SU-DHL-6 (cell line): ENCODE results near the gene NOS1AP.
A peak's percentile ranks its signal among the peaks of the same experiment; 100 is the strongest.

Source experiments
- H2AFZ ChIP-seq: fragments of 200-600 bp; sonication (generic); 2 replicates; pipeline ENCODE4 v1.6.1; 2014; ENCODE audit warnings: low read depth, mild to moderate bottlenecking, moderate library complexity, mixed read lengths, antibody characterized with exemption, low read length; ENCODE audit not compliant: severe bottlenecking
- H3F3A ChIP-seq: fragments of 200-600 bp; shearing (Covaris generic); 2 replicates; pipeline ENCODE4 v1.6.0; 2016; ENCODE audit warnings: antibody characterized with exemption, mild to moderate bottlenecking; ENCODE audit not compliant: insufficient read depth
- H3K27ac ChIP-seq: fragments of 200-600 bp; sonication (generic); 2 replicates; pipeline ENCODE4 v1.5.1; 2016; ENCODE audit warnings: low read depth, mild to moderate bottlenecking, low read length, moderate library complexity, mixed read lengths
- H3K27me3 ChIP-seq: fragments of 200-600 bp; sonication (generic), shearing (Covaris generic); 2 replicates; pipeline ENCODE4 v1.6.0; 2014; ENCODE audit warnings: mild to moderate bottlenecking, low read length
- H3K36me3 ChIP-seq: fragments of 200-600 bp; sonication (generic); 2 replicates; pipeline ENCODE4 v1.6.1; 2014; ENCODE audit warnings: mild to moderate bottlenecking, low read length, mixed read lengths
- H3K4me2 ChIP-seq: fragments of 300-600, 200-600 bp; shearing (Covaris generic), sonication (generic); 2 replicates; pipeline ENCODE4 v1.6.0; 2014; ENCODE audit warnings: low read length, low read depth, mild to moderate bottlenecking; ENCODE audit not compliant: poor library complexity, severe bottlenecking
- H3K4me3 ChIP-seq: fragments of 200-600 bp; sonication (generic); 2 replicates; pipeline ENCODE4 v1.5.1; 2014; ENCODE audit warnings: antibody characterized with exemption, low read length, mild to moderate bottlenecking, mixed read lengths; ENCODE audit not compliant: insufficient read depth, poor library complexity, severe bottlenecking
- H3K79me2 ChIP-seq: fragments of 200-600 bp; sonication (generic); 2 replicates; pipeline ENCODE4 v1.6.1; 2014; ENCODE audit warnings: mild to moderate bottlenecking, low read length, moderate library complexity; ENCODE audit not compliant: insufficient read depth
- H3K9ac ChIP-seq: fragments of 200-600 bp; sonication (generic); 2 replicates; pipeline ENCODE4 v1.7.0; 2014; ENCODE audit warnings: mild to moderate bottlenecking, low read length
- H3K9me2 ChIP-seq: fragments of 200-600 bp; sonication (generic); replicated peaks from 2 replicates; pipeline ENCODE4 v1.6.1; 2014; ENCODE audit warnings: low read length; ENCODE audit not compliant: insufficient read depth
- H3K9me3 ChIP-seq: fragments of 200-600 bp; sonication (generic); 2 replicates; pipeline ENCODE4 v1.6.1; 2014; ENCODE audit warnings: low read length, mixed read lengths; ENCODE audit not compliant: insufficient read depth
- H4K20me1 ChIP-seq: fragments of 200-600 bp; sonication (generic); 2 replicates; pipeline ENCODE4 v1.6.1; 2014; ENCODE audit warnings: low read depth, mild to moderate bottlenecking, antibody characterized with exemption, low read length, moderate library complexity, mixed read lengths
- CTCF ChIP-seq: fragments of 200-600 bp; sonication (generic); IDR thresholded peaks from one replicate; pipeline ENCODE4 v1.5.1; 2017; ENCODE audit warnings: antibody characterized with exemption, mild to moderate bottlenecking, low read length, moderate library complexity; ENCODE audit not compliant: insufficient read depth, poor library complexity, severe bottlenecking
- EZH2phosphoT487 ChIP-seq: fragments of 200-600 bp; sonication (generic), shearing (Covaris generic); conservative IDR thresholded peaks from 2 replicates; pipeline ENCODE4 v1.6.1; 2018; ENCODE audit warnings: mild to moderate bottlenecking, antibody characterized with exemption, low read length, moderate library complexity, mixed read lengths

NOS1AP gene

GRCh38 chr1:162275622-162276175, 206.2 kb downstream of the NOS1AP start:
- Histone ChIP-seq H3K9ac (no peak overlapping the region), H3K27me3 (no peaks in the 10 kb centered on the region), H3F3A (no peaks in the 10 kb centered on the region), H3K9me3 (no peaks in the 10 kb centered on the region), H3K9me2 (no peaks in the 10 kb centered on the region), H3K4me3 (no peak overlapping the region), H2AFZ (no peak overlapping the region), H4K20me1 (no peaks in the 10 kb centered on the region), H3K27ac (no peak overlapping the region), H3K79me2 (no peaks in the 10 kb centered on the region), H3K36me3 (no peaks in the 10 kb centered on the region), H3K4me2 (no peak overlapping the region)
- no peak for TF ChIP-seq EZH2phosphoT487
- no peak for TF ChIP-seq CTCF

GRCh38 chr1:162276493-162276892, 207.0 kb downstream of the NOS1AP start:
- H3K27ac ChIP-seq, result no peak overlapping the region
- H3K36me3 ChIP-seq, result no peaks in the 10 kb centered on the region
- no peaks in the 10 kb centered on the region for H3F3A ChIP-seq
- no peak overlapping the region for H3K4me2 ChIP-seq
- H3K79me2 ChIP-seq, result no peaks in the 10 kb centered on the region
- H3K9me3 ChIP-seq, result no peaks in the 10 kb centered on the region
- H4K20me1 ChIP-seq, result no peaks in the 10 kb centered on the region
- no peak overlapping the region for H3K4me3 ChIP-seq
- peak; percentile 28 for TF ChIP-seq CTCF
- no peak for TF ChIP-seq EZH2phosphoT487
- H3K9ac ChIP-seq, result no peak overlapping the region
- no peaks in the 10 kb centered on the region for H3K27me3 ChIP-seq
- no peak overlapping the region for H2AFZ ChIP-seq
- H3K9me2 ChIP-seq, result no peaks in the 10 kb centered on the region

GRCh38 chr1:162279136-162279498, 209.6 kb downstream of the NOS1AP start:
- H4K20me1 ChIP-seq, result no peaks in the 10 kb centered on the region
- no peak overlapping the region for H3K27ac ChIP-seq
- no peak overlapping the region for H3K9ac ChIP-seq
- no peak overlapping the region for H2AFZ ChIP-seq
- no peak for TF ChIP-seq EZH2phosphoT487
- no peak for TF ChIP-seq CTCF
- H3K27me3 ChIP-seq, result no peaks in the 10 kb centered on the region
- no peaks in the 10 kb centered on the region for H3K36me3 ChIP-seq
- no peaks in the 10 kb centered on the region for H3K9me3 ChIP-seq
- H3K9me2 ChIP-seq, result no peaks in the 10 kb centered on the region
- no peak overlapping the region for H3K4me3 ChIP-seq
- no peak overlapping the region for H3K4me2 ChIP-seq
- H3K79me2 ChIP-seq, result no peaks in the 10 kb centered on the region
- H3F3A ChIP-seq, result no peaks in the 10 kb centered on the region
